Stimulated activated CD4-positive, alpha-beta T cell treated with anti-CD3 and anti-CD28 coated beads, TNF-alpha, amount 100 ng/mL, for 1 hour (primary cell): Measurements from ENCODE around the gene RPS21.

ENCODE experiments used
- DNase-seq, 3 donors: peaks; one replicate each; pipeline ENCODE4 v3.0.0-alpha.2; 2020; ENCODE audit warnings: low read depth in 3 of 3, low spot score in 1 of 3

The RPS21 gene

GRCh38 chr20:62409086-62409853, 22.4 kb downstream of the RPS21 start:
- DNase-seq, result no peak

GRCh38 chr20:62409931-62410745, 23.2 kb downstream of the RPS21 start:
- no peak for DNase-seq

- no peak for DNase-seq
These were observed 24.0 kb downstream of the RPS21 start for GRCh38 chr20:62410746-62411478.

GRCh38 chr20:62411479-62412193, 24.7 kb downstream of the RPS21 start:
- DNase-seq, result no peak

DNA sequence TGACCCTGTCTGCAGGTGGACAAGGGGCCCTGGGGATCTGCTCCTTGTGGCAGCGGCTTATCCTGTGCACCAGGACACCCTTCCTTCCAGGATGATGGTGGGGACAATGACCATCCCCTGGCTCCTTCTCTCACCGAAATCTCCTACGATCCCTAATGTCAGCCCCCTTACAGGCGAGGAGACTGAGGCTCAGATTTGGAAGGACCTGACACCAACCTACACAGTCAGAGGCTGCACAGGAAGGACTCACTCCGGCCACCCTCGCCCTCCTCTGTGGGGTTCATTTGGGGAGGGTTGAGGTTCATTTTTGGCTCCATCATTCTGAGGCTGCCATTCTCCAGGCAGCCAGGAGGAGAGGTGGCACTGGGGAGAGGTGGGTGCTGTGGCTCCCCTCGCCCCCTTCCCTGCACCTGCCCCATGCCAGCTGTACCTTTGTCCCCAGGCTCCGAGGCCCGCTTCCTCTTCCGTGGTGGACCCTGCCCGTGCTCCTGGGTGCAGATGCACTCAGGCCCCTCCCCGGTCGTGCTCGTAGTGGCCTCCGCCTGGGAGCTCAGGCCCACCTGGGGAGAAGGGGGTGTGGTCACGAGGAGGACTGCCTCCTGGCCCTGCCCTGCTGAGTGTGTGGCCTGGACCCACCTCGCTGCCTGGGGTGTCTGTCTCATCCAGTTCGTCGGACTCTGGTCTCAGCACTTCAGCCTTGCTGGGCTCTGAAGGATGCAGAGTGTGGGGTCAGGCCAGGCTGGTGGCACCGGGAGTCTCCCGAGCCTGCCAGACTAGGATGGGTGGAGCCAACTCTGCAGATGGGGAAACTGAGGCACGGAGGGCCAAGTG, 25.5 kb downstream of the RPS21 start:
- DNase-seq, result no peak

GRCh38 chr20:62413025-62413570, 26.2 kb downstream of the RPS21 start:
- DNase-seq, result no peak

DNA sequence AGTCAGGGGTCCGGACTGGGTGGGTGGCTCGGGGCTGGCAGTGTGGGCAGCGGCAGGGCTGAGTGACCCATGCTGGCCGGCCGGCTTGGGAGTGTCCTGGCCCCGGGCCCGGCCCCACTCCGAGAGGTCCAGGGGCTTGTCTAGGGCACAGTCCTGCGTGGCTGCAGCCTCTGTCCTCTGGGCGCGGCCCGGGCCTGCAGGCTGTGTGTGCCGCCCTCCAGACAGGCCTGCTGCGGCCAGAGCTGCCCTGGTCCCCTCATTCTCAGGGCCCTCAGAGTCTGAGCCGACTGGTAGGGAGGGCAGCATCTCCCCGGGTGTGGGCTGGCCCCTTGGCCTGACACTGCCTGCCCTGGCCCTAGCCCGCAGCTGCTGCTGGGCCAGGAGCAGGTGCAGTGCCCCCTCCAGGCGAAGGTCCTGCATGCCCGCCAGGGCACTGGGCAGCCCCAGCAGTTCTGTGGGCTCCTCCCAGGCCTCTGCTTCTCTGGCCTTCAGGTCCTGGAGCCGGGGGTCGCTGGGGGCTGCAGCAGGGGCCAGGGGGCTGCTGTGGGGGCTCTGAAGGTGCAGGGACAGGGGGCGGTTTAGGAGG, 27.1 kb downstream of the RPS21 start:
- DNase-seq, result no peak

GRCh38 chr20:62415354-62416111, 28.6 kb downstream of the RPS21 start:
- no peak for DNase-seq

- no peak for DNase-seq
These were observed 30.0 kb downstream of the RPS21 start for GRCh38 chr20:62416651-62417637.

- DNase-seq, result no peak
These were observed 31.2 kb downstream of the RPS21 start for GRCh38 chr20:62417981-62418708.

GRCh38 chr20:62418709-62419487, 32.0 kb downstream of the RPS21 start:
- DNase-seq, result no peak

DNA sequence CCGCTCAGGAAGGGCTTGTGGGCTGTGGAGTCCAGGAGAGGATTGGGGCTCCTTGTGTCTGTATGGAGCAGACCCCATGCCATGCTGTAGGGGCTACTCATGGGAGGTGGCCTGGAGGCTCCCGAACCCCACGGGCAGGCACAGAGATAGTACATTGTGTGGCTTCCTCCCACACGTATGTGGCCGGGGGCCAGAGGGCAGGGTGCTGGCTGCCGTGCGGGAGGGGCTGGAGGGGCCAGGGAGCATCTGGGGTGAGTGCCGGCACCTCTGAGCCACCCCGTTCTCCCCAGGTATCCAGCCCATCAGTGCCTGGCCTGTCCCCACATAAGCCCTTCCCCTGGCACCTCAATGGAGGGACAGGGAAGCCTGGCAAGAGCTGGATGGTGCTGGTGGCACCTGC, 32.9 kb downstream of the RPS21 start:
- no peak for DNase-seq

- DNase-seq, result no peak
These were observed 34.2 kb downstream of the RPS21 start for GRCh38 chr20:62420846-62421715.

- DNase-seq, result no peak
These were observed 34.8 kb downstream of the RPS21 start for GRCh38 chr20:62421716-62421990.

- no peak for DNase-seq
These were observed 35.9 kb downstream of the RPS21 start for GRCh38 chr20:62422636-62423325.
